ENCODE results near the gene RBMS3.
A peak's percentile ranks its signal among the peaks of the same experiment; 100 is the strongest.

The RBMS3 gene

GRCh38 chr3:29537889-29538609, 257.2 kb downstream of the RBMS3 start:
- Histone ChIP-seq H3K4me1 (ENCODE audit: control insufficient read depth, insufficient read depth, low read length, unreplicated experiment) (peaks cover 20% of the 10 kb centered on the region), H3K79me2 (ENCODE audit: control insufficient read depth, insufficient read depth, low read length, unreplicated experiment) (no peaks in the 10 kb centered on the region), H3K36me3 (ENCODE audit: insufficient read depth, low read length) (no peaks in the 10 kb centered on the region), H2AFZ (ENCODE audit: low read length, unreplicated experiment) (no peak overlapping the region), H3K4me3 (ENCODE audit: low read depth, low read length) (no peak overlapping the region), H3K27me3 (ENCODE audit: insufficient read depth, low read length) (no peaks in the 10 kb centered on the region), H3K27ac (ENCODE audit: low read depth, low read length) (peak overlapping the region; percentile 2; the same call in 1 of the 2 replicates)

DNA sequence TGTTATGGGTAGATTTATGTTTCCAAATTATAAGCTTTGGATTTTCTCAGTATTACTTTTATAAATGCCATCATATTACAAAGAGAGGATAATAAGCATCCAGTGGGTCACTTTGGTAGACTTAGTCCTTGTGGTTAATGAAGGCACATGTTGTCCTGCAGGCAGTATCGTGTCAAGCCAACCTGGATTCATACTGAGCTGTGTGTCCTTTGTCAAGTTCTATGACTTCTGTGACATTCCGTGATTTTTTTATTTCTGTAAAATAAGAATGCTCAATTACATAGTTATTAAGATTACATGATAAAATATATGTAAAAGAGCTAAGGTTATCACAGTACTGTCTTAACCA, 257.7 kb downstream of the RBMS3 start:
- Histone ChIP-seq H2AFZ (ENCODE audit: low read length, unreplicated experiment) (no peak overlapping the region), H3K36me3 (ENCODE audit: insufficient read depth, low read length) (no peaks in the 10 kb centered on the region), H3K4me3 (ENCODE audit: low read depth, low read length) (no peak overlapping the region), H3K27ac (ENCODE audit: low read depth, low read length) (0 out of 2 replicates have a peak overlapping the region, but pooled peaks have one; percentile 1), H3K4me1 (ENCODE audit: control insufficient read depth, insufficient read depth, low read length, unreplicated experiment) (peaks cover 20% of the 10 kb centered on the region), H3K27me3 (ENCODE audit: insufficient read depth, low read length) (no peaks in the 10 kb centered on the region), H3K79me2 (ENCODE audit: control insufficient read depth, insufficient read depth, low read length, unreplicated experiment) (no peaks in the 10 kb centered on the region)

DNA sequence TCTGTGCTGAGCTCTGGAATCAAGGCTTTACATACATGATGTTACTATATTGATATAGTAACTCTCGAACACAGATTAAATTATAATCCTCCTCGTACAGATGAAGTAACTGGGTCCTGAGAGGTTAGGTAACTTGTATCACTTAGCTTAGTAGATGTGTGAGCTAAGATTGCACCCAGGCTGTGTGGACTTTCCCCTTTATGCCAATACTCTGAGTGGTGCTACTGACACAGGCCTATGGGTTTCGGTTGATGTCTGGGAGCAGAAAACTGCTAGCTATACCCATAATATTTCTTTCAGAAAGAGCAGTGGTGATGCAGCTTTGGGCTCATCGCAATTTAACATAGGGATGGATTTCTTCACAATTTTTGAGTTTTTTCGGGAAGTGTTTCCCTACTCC, 259.7 kb downstream of the RBMS3 start:
- Histone ChIP-seq H3K36me3 (ENCODE audit: insufficient read depth, low read length) (no peaks in the 10 kb centered on the region), H3K4me3 (ENCODE audit: low read depth, low read length) (no peak overlapping the region), H2AFZ (ENCODE audit: low read length, unreplicated experiment) (no peak overlapping the region), H3K79me2 (ENCODE audit: control insufficient read depth, insufficient read depth, low read length, unreplicated experiment) (no peaks in the 10 kb centered on the region), H3K4me1 (ENCODE audit: control insufficient read depth, insufficient read depth, low read length, unreplicated experiment) (peaks cover 20% of the 10 kb centered on the region), H3K27me3 (ENCODE audit: insufficient read depth, low read length) (no peaks in the 10 kb centered on the region), H3K27ac (ENCODE audit: low read depth, low read length) (no peak overlapping the region)

GRCh38 chr3:29544701-29545363, 264.0 kb downstream of the RBMS3 start:
- H3K79me2 ChIP-seq (ENCODE audit: control insufficient read depth, insufficient read depth, low read length, unreplicated experiment), result no peaks in the 10 kb centered on the region
- no peak overlapping the region for H2AFZ ChIP-seq (ENCODE audit: low read length, unreplicated experiment)
- H3K4me1 ChIP-seq (ENCODE audit: control insufficient read depth, insufficient read depth, low read length, unreplicated experiment), result no peaks in the 10 kb centered on the region
- no peaks in the 10 kb centered on the region for H3K36me3 ChIP-seq (ENCODE audit: insufficient read depth, low read length)
- no peak overlapping the region for H3K27ac ChIP-seq (ENCODE audit: low read depth, low read length)
- no peaks in the 10 kb centered on the region for H3K27me3 ChIP-seq (ENCODE audit: insufficient read depth, low read length)
- H3K4me3 ChIP-seq (ENCODE audit: low read depth, low read length), result no peak overlapping the region

DNA sequence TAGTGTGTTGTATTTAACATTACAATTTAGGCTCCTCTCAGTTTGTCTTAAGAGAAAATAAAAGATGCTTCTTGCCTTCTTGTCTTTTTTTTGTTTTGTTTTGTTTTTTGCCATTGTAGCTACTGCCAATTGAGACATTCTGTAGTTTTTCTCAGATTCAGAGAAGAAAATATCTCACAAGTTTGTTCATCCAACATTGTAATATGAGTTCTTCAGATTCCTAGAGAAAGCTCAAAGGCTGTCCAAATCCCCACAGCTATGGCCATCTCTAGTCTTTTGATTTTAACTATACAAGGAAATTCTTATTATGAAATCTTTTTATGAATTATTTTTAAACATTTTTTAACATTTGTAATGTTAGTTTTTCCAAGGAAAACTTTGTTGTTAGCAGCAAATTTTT, 264.7 kb downstream of the RBMS3 start:
- Histone ChIP-seq H3K4me1 (ENCODE audit: control insufficient read depth, insufficient read depth, low read length, unreplicated experiment) (no peaks in the 10 kb centered on the region), H3K36me3 (ENCODE audit: insufficient read depth, low read length) (no peaks in the 10 kb centered on the region), H3K27ac (ENCODE audit: low read depth, low read length) (no peak overlapping the region), H3K27me3 (ENCODE audit: insufficient read depth, low read length) (no peaks in the 10 kb centered on the region), H3K79me2 (ENCODE audit: control insufficient read depth, insufficient read depth, low read length, unreplicated experiment) (no peaks in the 10 kb centered on the region), H3K4me3 (ENCODE audit: low read depth, low read length) (no peak overlapping the region), H2AFZ (ENCODE audit: low read length, unreplicated experiment) (no peak overlapping the region)

DNA sequence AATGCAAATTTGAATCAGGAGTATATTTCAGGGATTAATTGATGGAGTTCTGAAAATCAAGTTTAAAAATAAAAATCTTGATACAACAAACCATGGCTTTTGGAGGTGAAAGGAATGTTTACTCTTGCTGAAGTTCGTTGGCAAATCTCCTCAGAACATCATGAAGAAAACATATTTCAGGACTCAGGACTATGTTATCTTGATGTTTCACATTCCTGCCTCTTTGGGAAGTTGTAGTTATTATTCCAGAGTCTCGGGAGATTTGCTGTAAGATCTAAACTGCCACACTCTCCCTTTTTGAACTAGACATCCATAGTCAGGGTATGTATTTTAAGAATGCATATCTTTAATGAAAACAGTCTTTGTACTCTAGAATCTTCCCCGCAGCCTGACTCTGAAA, 271.2 kb downstream of the RBMS3 start:
- Histone ChIP-seq H3K36me3 (ENCODE audit: insufficient read depth, low read length) (0 out of 2 replicates have a peak, but pooled peaks cover 4% of the 10 kb centered on the region), H3K4me3 (ENCODE audit: low read depth, low read length) (no peak overlapping the region), H3K79me2 (ENCODE audit: control insufficient read depth, insufficient read depth, low read length, unreplicated experiment) (no peaks in the 10 kb centered on the region), H3K27ac (ENCODE audit: low read depth, low read length) (no peak overlapping the region), H3K27me3 (ENCODE audit: insufficient read depth, low read length) (no peaks in the 10 kb centered on the region), H2AFZ (ENCODE audit: low read length, unreplicated experiment) (no peak overlapping the region), H3K4me1 (ENCODE audit: control insufficient read depth, insufficient read depth, low read length, unreplicated experiment) (peaks cover 28% of the 10 kb centered on the region)

- 0 out of 2 replicates have a peak, but pooled peaks cover 4% of the 10 kb centered on the region for H3K36me3 ChIP-seq (ENCODE audit: insufficient read depth, low read length)
- H3K27ac ChIP-seq (ENCODE audit: low read depth, low read length), result no peak overlapping the region
- H3K27me3 ChIP-seq (ENCODE audit: insufficient read depth, low read length), result no peaks in the 10 kb centered on the region
- H3K4me3 ChIP-seq (ENCODE audit: low read depth, low read length), result no peak overlapping the region
- peaks cover 28% of the 10 kb centered on the region for H3K4me1 ChIP-seq (ENCODE audit: control insufficient read depth, insufficient read depth, low read length, unreplicated experiment)
- no peak overlapping the region for H2AFZ ChIP-seq (ENCODE audit: low read length, unreplicated experiment)
- no peaks in the 10 kb centered on the region for H3K79me2 ChIP-seq (ENCODE audit: control insufficient read depth, insufficient read depth, low read length, unreplicated experiment)
Observed at GRCh38 chr3:29554566-29554965, 273.7 kb downstream of the RBMS3 start.

GRCh38 chr3:29555590-29555989, 274.7 kb downstream of the RBMS3 start:
- Histone ChIP-seq H2AFZ (ENCODE audit: low read length, unreplicated experiment) (no peak overlapping the region), H3K36me3 (ENCODE audit: insufficient read depth, low read length) (0 out of 2 replicates have a peak, but pooled peaks cover 4% of the 10 kb centered on the region), H3K4me3 (ENCODE audit: low read depth, low read length) (no peak overlapping the region), H3K27ac (ENCODE audit: low read depth, low read length) (no peak overlapping the region), H3K4me1 (ENCODE audit: control insufficient read depth, insufficient read depth, low read length, unreplicated experiment) (peaks cover 28% of the 10 kb centered on the region), H3K79me2 (ENCODE audit: control insufficient read depth, insufficient read depth, low read length, unreplicated experiment) (no peaks in the 10 kb centered on the region), H3K27me3 (ENCODE audit: insufficient read depth, low read length) (no peaks in the 10 kb centered on the region)

- no peaks in the 10 kb centered on the region for H3K79me2 ChIP-seq (ENCODE audit: control insufficient read depth, insufficient read depth, low read length, unreplicated experiment)
- H3K36me3 ChIP-seq (ENCODE audit: insufficient read depth, low read length), result no peaks in the 10 kb centered on the region
- no peak overlapping the region for H3K27ac ChIP-seq (ENCODE audit: low read depth, low read length)
- H3K4me3 ChIP-seq (ENCODE audit: low read depth, low read length), result no peak overlapping the region
- H2AFZ ChIP-seq (ENCODE audit: low read length, unreplicated experiment), result no peak overlapping the region
- no peaks in the 10 kb centered on the region for H3K27me3 ChIP-seq (ENCODE audit: insufficient read depth, low read length)
- peaks cover 22% of the 10 kb centered on the region for H3K4me1 ChIP-seq (ENCODE audit: control insufficient read depth, insufficient read depth, low read length, unreplicated experiment)
Observed at GRCh38 chr3:29557186-29557585, 276.3 kb downstream of the RBMS3 start.

DNA sequence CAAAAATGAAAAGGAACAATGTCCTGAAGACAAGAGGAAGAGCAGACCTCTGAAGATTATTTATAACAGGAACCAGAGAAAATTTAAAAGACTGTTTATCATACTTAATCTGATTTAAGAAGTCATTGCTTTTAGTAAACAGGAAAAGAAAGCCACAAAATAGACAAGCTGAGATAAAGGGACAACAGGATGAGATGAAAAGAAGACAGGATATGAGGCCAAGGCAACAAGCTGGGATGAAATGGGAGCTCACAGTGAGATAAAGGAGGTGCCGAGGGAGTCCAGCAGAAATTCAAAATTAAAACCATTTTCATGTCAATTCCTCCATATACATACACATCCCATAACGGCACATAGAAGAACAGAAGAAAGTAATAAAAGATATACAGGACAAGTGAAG, 277.0 kb downstream of the RBMS3 start:
- Histone ChIP-seq H2AFZ (ENCODE audit: low read length, unreplicated experiment) (no peak overlapping the region), H3K27me3 (ENCODE audit: insufficient read depth, low read length) (no peaks in the 10 kb centered on the region), H3K79me2 (ENCODE audit: control insufficient read depth, insufficient read depth, low read length, unreplicated experiment) (no peaks in the 10 kb centered on the region), H3K4me1 (ENCODE audit: control insufficient read depth, insufficient read depth, low read length, unreplicated experiment) (peaks cover 20% of the 10 kb centered on the region), H3K4me3 (ENCODE audit: low read depth, low read length) (no peak overlapping the region), H3K36me3 (ENCODE audit: insufficient read depth, low read length) (no peaks in the 10 kb centered on the region), H3K27ac (ENCODE audit: low read depth, low read length) (no peak overlapping the region)
